Neural crest cell (in vitro differentiated cells): ENCODE measurements around the gene RALB. TPM values are rescaled to one million over a fixed set of nuclear protein-coding genes. Genes with fewer than 3 reads are reported as not detected.

Experiments
- DNase-seq: peaks from one replicate; pipeline ENCODE4 v3.0.0; 2021; ENCODE audit warnings: low read depth, mixed read lengths, low spot score
- H3K27ac Mint-ChIP-seq: one replicate; pipeline ENCODE4 v1.8.0; 2021; ENCODE audit warnings: mild to moderate bottlenecking, mixed read lengths; ENCODE audit not compliant: unreplicated experiment
- H3K27me3 Mint-ChIP-seq: 2 replicates; pipeline ENCODE4 v1.8.0; 2021; ENCODE audit warnings: low read depth, mild to moderate bottlenecking, mixed read lengths
- H3K36me3 Mint-ChIP-seq: 2 replicates; pipeline ENCODE4 v1.8.0; 2021; ENCODE audit warnings: low read depth, mild to moderate bottlenecking, mixed read lengths
- H3K4me1 Mint-ChIP-seq: 2 replicates; pipeline ENCODE4 v1.8.0; 2021; ENCODE audit warnings: mixed read lengths
- H3K4me3 Mint-ChIP-seq: one replicate; pipeline ENCODE4 v1.8.0; 2021; ENCODE audit warnings: mild to moderate bottlenecking, mixed read lengths
- H3K9me3 Mint-ChIP-seq: 2 replicates; pipeline ENCODE4 v1.8.0; 2021; ENCODE audit warnings: mixed read lengths
- CTCF ChIP-seq: fragments of 200-600 bp; sonication (generic); conservative IDR thresholded peaks from 2 replicates; pipeline ENCODE4 v1.5.0; 2021; ENCODE audit warnings: antibody characterized with exemption, mild to moderate bottlenecking
- total RNA-seq: library from RNA; stranded (reverse); gene quantifications from 2 replicates; pipeline ENCODE4 v1.2.1, GENCODE V29; 2021

The RALB gene
- total RNA-seq, 1 donor from 2014 or later = 29.3 TPM

DNA sequence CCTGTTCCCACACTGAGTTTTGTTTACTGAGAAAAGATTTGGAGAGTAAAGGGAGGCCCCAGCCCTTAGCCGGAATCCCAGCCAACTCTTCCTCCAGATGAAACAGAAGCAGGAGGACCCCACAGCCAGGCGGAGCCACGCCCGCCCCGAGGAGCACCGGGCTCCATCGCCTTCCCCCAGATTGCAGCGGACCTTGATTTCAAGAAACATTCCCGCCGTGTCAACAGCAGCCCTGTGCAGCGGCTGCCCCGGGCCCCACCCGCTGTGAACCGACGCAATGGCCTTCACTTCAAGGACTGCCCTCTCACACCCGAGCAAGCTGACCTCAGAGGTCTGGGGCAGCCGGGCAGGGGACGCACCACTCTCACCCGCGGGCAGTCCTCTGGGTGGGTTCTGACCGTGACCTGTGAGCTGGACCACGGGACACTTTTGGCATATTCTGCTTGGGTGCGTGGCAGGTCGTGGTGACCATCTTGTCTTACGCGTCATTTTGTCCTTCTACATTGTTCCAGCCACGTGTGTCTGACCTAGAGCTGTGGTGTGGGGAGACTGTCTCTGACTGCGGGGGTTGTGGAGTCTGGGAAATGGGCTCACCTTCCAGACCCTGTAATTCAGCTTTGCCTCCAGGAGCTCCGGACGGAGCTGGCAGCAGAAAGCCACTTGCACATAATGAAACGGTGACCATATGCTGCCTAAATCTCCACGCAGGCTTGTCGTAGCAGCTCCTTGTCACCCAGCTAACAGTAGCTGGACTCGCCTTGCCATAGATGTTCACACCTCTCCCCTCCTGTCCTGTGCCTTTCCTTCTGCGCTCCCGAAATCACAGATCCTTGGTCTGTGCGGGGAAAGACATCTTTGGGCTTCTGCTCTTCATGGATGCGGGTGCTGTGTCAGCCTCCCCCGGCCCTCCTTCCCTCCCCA, 61.3 kb downstream of the RALB start:
- Mint-ChIP-seq H3K9me3 (no peaks in the 10 kb centered on the region), H3K27ac (no peak overlapping the region), H3K4me1 (peaks cover 11% of the 10 kb centered on the region), H3K36me3 (no peaks in the 10 kb centered on the region), H3K27me3 (peaks cover 29% of the 10 kb centered on the region), H3K4me3 (no peak overlapping the region)
- TF ChIP-seq CTCF = no peak
- no peak for DNase-seq

DNA sequence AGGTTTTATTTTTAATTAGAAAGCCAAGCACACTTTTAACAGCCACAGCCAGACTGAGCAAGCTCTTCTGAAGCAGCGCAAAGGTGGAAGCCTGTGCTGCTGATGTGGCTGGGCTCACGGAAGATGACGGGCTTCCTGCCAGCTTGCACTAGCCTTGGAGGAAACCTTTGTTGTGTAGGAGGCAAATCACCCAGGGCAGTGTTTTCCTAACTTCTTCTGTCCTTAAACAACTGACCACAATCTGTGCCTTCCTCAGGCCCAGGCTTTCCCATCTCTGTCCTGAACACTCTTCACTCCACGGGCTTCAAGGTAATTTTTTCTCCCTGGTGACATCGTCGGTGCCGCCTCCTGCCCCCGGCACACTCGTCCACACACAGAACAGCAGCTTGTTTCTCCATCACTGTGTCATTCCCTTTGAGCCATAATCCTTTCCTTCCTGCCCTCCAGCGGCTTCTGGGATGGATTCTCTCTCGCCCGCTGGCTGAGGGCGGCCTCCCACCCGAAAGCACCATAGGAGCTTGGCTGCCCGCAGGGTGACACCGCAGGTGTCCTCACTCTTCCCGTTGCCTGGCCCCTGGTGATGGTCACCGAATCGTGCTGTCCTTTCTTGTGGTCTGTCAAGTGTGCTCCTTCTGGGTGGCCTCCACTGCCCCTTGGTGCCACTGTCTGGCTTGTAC, 62.2 kb downstream of the RALB start:
- peaks cover 11% of the 10 kb centered on the region for H3K4me1 Mint-ChIP-seq
- no peaks in the 10 kb centered on the region for H3K9me3 Mint-ChIP-seq
- no peak overlapping the region for H3K4me3 Mint-ChIP-seq
- no peaks in the 10 kb centered on the region for H3K36me3 Mint-ChIP-seq
- no peak for DNase-seq
- no peak overlapping the region for H3K27ac Mint-ChIP-seq
- TF ChIP-seq CTCF = no peak
- peaks cover 29% of the 10 kb centered on the region for H3K27me3 Mint-ChIP-seq

DNA sequence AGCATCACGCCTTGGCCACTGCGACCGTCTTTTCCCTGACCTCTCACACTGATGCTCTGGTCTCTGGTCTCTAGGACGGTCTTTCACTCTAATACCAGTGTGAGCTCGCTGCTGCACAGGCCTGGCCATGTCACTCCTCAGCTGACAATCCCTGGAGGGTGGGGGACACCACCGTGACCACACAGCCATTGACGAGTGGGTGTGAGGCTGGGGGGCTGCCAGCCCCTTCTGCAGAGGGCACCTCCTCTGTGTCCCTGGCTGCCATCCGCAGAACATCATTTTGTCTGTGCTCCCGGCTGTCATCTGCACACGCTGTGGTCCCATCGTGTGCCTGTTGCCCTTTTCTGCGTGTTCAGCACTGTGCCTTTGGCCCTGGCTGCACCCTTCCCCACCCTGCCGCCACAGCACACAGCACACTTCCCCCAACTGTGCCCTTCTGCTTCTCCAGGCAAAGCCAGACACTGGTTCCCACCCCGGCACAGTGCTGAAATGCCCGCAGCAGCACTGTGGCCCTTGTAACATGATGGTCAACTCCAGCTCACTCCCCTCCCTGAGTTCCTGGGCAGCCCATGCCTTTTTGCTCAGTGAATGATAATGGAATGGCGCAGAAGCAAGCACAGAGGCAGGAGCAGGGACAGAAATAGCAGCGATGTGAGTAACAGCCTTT, 62.8 kb downstream of the RALB start:
- Mint-ChIP-seq H3K27ac (no peak overlapping the region), H3K36me3 (no peaks in the 10 kb centered on the region), H3K9me3 (no peaks in the 10 kb centered on the region), H3K27me3 (peaks cover 29% of the 10 kb centered on the region), H3K4me3 (no peak overlapping the region), H3K4me1 (peaks cover 11% of the 10 kb centered on the region)
- no peak for TF ChIP-seq CTCF
- DNase-seq = no peak

DNA sequence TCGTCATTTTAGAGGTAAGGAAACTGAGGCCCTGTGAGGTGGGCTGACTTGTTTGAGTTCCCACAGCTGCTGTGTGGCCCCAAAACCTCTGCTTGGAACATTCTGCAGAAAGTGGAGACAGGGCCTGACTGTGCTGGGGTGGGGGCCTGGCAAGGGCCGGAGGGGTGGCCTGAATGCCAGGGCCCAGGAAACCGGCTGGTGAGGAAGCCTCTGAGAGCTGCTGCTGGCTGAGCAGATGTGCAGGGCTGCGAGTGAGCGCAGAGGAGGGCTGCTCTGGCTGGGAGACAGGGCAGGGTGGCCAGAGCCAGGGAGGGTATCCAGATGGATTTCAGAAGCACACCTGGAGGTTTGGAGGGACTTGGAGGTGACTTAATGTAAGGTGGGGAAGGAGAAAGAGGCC, 63.4 kb downstream of the RALB start:
- TF ChIP-seq CTCF = no peak
- Mint-ChIP-seq H3K27me3 (peaks cover 29% of the 10 kb centered on the region), H3K4me3 (no peak overlapping the region), H3K27ac (no peak overlapping the region), H3K4me1 (peaks cover 11% of the 10 kb centered on the region), H3K9me3 (no peaks in the 10 kb centered on the region), H3K36me3 (no peaks in the 10 kb centered on the region)
- no peak for DNase-seq

- no peaks in the 10 kb centered on the region for H3K36me3 Mint-ChIP-seq
- H3K9me3 Mint-ChIP-seq = no peaks in the 10 kb centered on the region
- no peak for TF ChIP-seq CTCF
- DNase-seq = no peak
- peaks cover 29% of the 10 kb centered on the region for H3K27me3 Mint-ChIP-seq
- H3K4me1 Mint-ChIP-seq = peaks cover 11% of the 10 kb centered on the region
- no peak overlapping the region for H3K4me3 Mint-ChIP-seq
- H3K27ac Mint-ChIP-seq = no peak overlapping the region
Observed at GRCh38 chr2:120316528-120317179, 64.0 kb downstream of the RALB start.
